GM23338 (cell line): ENCODE data around the gene ARMC5.

Experiments used
- CREB1 ChIP-seq: fragments of 250-450 bp; sonication (Bioruptor Pico); IDR thresholded peaks from 2 replicates; pipeline ENCODE4 v1.5.0; 2020; ENCODE audit warnings: low read depth, mild to moderate bottlenecking, moderate library complexity
- CTCF ChIP-seq, 2 experiments: fragments of 200-600 bp in 1 of 2; sonication (generic) in 1 of 2; conservative IDR thresholded peaks; 2 replicates each; pipeline versions ENCODE4 v1.5.1 to v1.6.1; 2016 to 2017; ENCODE audit warnings: antibody characterized with exemption in 2 of 2, low read depth in 2 of 2, mild to moderate bottlenecking in 2 of 2, moderate library complexity in 1 of 2
- ETS1 ChIP-seq: IDR thresholded peaks from 2 replicates; pipeline ENCODE4 v1.6.1; 2016; ENCODE audit warnings: antibody characterized with exemption
- EZH2 ChIP-seq: fragments of 200-600 bp; sonication (generic); IDR thresholded peaks from one replicate; pipeline ENCODE4 v1.8.0; 2017; ENCODE audit warnings: antibody characterized with exemption, mild to moderate bottlenecking, low read depth; ENCODE audit not compliant: unreplicated experiment
- EZH2phosphoT487 ChIP-seq: fragments of 200-600 bp; sonication (generic); IDR thresholded peaks from one replicate; pipeline ENCODE4 v1.8.1; 2018; ENCODE audit warnings: antibody characterized with exemption; ENCODE audit not compliant: unreplicated experiment
- JUNB ChIP-seq: IDR thresholded peaks from one replicate; pipeline ENCODE4 v1.6.1; 2016; ENCODE audit warnings: antibody characterized with exemption; ENCODE audit not compliant: unreplicated experiment
- NANOG ChIP-seq: IDR thresholded peaks from 2 replicates; pipeline ENCODE4 v1.6.1; 2016; ENCODE audit warnings: antibody characterized with exemption, borderline replicate concordance
- POLR2AphosphoS5 ChIP-seq: IDR thresholded peaks from 2 replicates; pipeline ENCODE4 v1.6.1; 2016; ENCODE audit warnings: antibody characterized with exemption, low read depth
- REST ChIP-seq: IDR thresholded peaks from one replicate; pipeline ENCODE4 v1.6.1; 2018; ENCODE audit warnings: antibody characterized with exemption; ENCODE audit not compliant: unreplicated experiment
- STAT1 ChIP-seq: IDR thresholded peaks from one replicate; pipeline ENCODE4 v1.6.1; 2016; ENCODE audit warnings: antibody characterized with exemption; ENCODE audit not compliant: unreplicated experiment
- ZNF114 ChIP-seq: fragments of 250-450 bp; sonication (Bioruptor Pico); IDR thresholded peaks from 2 replicates; pipeline ENCODE4 v1.5.0; 2020; ENCODE audit warnings: mild to moderate bottlenecking, moderate library complexity
- ZNF331 ChIP-seq: fragments of 250-450 bp; sonication (Bioruptor Pico); IDR thresholded peaks from 2 replicates; pipeline ENCODE4 v1.5.0; 2020; ENCODE audit warnings: low read depth, mild to moderate bottlenecking, moderate library complexity
- ZNF462 ChIP-seq: fragments of 250-450 bp; sonication (Bioruptor Pico); IDR thresholded peaks from 2 replicates; pipeline ENCODE4 v1.5.0; 2020; ENCODE audit warnings: mild to moderate bottlenecking, moderate library complexity

- TF ChIP-seq EZH2 (no peak), CTCF (conservative IDR thresholded peaks at IDR 0.05; ENCODE audit: low read depth in 2 of 2) (no peak), REST (no peak), POLR2AphosphoS5 (no peak), STAT1 (no peak), ZNF331 (no peak), EZH2phosphoT487 (no peak), ZNF462 (CRISPR knock-in tag) (no peak), CREB1 (no peak), ETS1 (no peak), JUNB (no peak), ZNF114 (no peak), NANOG (no peak)
Observed at GRCh38 chr16:31451201-31451600, 8.1 kb upstream of the ARMC5 start.
